Esophagus squamous epithelium (tissue), 4 donors: Measurements from ENCODE around the gene NEK7.

ENCODE experiments used
- POLR2A ChIP-seq, 4 donors: fragments of 450-650 bp; IDR thresholded peaks; one replicate each; pipeline ENCODE4 v1.6.1; 2017; ENCODE audit warnings: antibody characterized with exemption in 4 of 4, mild to moderate bottlenecking in 4 of 4, moderate library complexity in 3 of 4
- TF ChIP-seq, protein P1 (sequence below), 6 experiments: fragments of 450-650 bp in 4 of 6; fragments of 200-600 bp in 2 of 6; sonication (generic) in 2 of 6; IDR thresholded peaks; one replicate each; pipeline ENCODE4 v1.5.1; 2016 to 2019; ENCODE audit warnings: antibody characterized with exemption in 6 of 6, mild to moderate bottlenecking in 4 of 6, moderate library complexity in 4 of 6

DNA sequence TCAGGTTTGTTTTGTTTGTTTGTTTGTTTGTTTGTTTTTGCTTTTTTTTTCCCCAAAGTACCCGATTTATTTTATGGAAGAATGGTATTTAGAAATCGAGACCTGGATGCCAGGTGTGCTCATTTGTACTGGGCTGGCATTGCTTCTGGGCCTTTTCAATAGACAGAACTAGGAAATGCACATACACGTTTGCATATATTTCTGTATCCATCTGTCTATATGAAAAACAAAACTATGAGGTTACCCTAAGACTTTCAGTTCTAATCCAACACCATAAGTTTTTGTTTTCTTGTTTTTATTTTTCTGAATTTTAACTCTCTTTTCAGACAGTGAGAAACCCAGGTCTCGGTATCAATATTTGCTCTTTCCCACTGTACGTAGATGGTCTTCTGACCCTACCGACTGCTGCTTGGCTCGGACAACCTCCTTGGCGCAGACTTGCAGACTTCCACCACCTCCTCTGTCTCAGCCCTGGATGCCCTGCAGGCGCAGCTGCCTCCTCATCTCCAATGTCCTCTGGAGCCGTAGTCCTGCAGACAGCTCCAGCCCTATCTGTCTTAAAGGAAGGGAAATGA lies 171.7 kb downstream of the NEK7 start:
- TF ChIP-seq, protein P1, sequence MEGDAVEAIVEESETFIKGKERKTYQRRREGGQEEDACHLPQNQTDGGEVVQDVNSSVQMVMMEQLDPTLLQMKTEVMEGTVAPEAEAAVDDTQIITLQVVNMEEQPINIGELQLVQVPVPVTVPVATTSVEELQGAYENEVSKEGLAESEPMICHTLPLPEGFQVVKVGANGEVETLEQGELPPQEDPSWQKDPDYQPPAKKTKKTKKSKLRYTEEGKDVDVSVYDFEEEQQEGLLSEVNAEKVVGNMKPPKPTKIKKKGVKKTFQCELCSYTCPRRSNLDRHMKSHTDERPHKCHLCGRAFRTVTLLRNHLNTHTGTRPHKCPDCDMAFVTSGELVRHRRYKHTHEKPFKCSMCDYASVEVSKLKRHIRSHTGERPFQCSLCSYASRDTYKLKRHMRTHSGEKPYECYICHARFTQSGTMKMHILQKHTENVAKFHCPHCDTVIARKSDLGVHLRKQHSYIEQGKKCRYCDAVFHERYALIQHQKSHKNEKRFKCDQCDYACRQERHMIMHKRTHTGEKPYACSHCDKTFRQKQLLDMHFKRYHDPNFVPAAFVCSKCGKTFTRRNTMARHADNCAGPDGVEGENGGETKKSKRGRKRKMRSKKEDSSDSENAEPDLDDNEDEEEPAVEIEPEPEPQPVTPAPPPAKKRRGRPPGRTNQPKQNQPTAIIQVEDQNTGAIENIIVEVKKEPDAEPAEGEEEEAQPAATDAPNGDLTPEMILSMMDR (IDR thresholded peaks at IDR 0.05): no peak
- no peak for TF ChIP-seq POLR2A (IDR thresholded peaks at IDR 0.05)
